LNCaP clone FGC (cell line): ENCODE measurements around the gene PUM1.
"Not testable (repeated sequence)": the region's sequence is repeated elsewhere in the genome, so short reads cannot be mapped to it uniquely, and the experiment has no call there.

Experiments used
- DNase-seq: peaks from one replicate; pipeline ENCODE4 v3.0.0-alpha.2; 2011; ENCODE audit warnings: low read depth
- H3K4me3 ChIP-seq: 2 replicates; pipeline ENCODE4 v1.5.1; 2011; ENCODE audit warnings: mild to moderate bottlenecking, low read depth, low read length, control low read depth
- TF ChIP-seq, protein P1 (sequence below): IDR thresholded peaks from 2 replicates; pipeline ENCODE4 v1.5.1; 2012; ENCODE audit warnings: mild to moderate bottlenecking; ENCODE audit not compliant: control insufficient read depth, insufficient read depth; ENCODE audit errors: extremely low read depth

PUM1 gene

DNA sequence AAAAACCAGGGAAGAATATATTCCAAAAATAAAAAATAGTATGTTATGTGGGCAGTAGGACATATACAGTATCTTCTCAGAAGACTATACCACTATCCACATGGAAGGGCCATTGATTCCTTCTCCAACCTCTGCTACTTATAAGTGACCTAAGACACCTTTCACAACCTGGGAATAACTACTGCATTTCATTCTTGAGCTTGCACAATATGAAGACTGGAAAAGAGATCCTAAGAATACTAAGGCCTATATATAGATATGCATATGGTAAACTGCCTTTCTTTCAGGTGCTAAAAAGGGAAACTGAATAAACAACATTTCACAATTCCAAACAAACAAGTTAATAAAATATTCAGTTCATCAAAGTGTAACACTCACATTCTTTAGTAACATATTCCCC is 125.0 kb downstream of the PUM1 start:
- no peak overlapping the region for H3K4me3 ChIP-seq
- no peak for DNase-seq
- TF ChIP-seq, protein P1, sequence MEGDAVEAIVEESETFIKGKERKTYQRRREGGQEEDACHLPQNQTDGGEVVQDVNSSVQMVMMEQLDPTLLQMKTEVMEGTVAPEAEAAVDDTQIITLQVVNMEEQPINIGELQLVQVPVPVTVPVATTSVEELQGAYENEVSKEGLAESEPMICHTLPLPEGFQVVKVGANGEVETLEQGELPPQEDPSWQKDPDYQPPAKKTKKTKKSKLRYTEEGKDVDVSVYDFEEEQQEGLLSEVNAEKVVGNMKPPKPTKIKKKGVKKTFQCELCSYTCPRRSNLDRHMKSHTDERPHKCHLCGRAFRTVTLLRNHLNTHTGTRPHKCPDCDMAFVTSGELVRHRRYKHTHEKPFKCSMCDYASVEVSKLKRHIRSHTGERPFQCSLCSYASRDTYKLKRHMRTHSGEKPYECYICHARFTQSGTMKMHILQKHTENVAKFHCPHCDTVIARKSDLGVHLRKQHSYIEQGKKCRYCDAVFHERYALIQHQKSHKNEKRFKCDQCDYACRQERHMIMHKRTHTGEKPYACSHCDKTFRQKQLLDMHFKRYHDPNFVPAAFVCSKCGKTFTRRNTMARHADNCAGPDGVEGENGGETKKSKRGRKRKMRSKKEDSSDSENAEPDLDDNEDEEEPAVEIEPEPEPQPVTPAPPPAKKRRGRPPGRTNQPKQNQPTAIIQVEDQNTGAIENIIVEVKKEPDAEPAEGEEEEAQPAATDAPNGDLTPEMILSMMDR = no peak

DNA sequence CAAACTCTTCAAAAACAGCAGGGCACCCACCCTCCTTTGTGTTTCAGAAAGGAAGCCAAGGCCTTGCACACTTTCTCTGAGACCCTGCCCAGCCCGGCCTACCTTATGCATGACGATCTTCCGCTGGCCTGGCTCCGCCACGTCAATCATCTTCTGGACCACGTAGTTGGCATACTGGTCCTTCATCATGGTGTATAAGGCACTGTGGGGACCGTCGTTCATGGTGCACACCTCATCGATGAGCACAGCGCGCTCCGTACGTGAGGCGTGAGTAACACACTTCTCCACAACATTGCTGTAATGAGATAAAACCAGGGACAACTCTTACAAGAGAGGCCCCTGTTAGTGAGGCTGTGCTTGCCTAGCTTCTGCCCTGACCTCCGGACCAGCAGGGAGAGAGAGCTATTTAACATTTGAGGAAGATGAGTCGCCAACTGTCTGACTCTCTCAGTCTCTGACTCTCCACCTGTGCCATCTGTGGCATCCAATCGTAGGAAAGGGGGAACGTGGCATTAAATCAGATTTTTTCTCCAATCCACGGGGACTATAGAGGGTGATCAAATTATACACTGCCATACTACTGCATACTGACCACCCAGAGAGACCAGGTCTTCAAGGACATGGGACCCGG is 128.9 kb downstream of the PUM1 start:
- no peak overlapping the region for H3K4me3 ChIP-seq
- no peak for DNase-seq
- TF ChIP-seq, protein P1 = no peak

DNA sequence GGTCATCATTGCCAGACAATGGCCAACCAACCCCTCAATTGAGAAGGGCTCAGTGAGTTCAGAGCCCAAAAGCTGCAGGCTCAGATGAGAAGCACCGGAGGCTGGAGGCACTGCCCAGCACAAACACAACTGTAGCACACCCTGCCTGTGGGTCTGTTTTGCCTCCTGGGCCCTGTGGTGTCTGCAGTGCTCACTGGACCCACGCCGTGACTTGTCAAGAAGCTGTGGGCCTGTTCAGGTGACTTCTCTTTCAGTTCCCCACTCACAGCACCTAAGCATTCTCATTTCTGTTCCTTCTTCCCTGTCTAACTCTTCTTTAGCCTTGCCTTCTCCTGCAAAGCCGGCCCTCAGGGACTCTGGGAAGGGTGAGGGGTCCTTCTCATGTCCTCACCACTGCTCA is 129.8 kb downstream of the PUM1 start:
- not testable (repeated sequence) for H3K4me3 ChIP-seq, DNase-seq

DNA sequence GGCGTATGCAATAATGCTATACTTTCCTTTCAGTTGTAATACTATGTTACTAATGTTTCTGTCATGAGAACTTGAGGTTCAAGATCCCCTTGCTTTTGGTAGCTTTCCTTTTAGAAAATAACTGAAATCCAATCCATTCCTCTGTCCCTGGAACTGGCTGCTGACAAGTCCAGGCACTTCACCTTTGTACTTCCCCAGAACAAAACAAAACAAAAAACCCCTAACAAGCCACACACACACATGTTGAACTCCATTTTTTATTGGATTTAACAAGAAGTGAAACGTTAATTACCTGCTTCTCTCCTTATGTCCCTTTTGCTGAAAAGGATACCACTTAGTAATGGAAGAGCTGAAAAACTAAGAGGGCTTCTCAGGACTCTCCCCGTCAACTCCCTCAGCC is 130.9 kb downstream of the PUM1 start:
- no peak for DNase-seq
- no peak overlapping the region for H3K4me3 ChIP-seq
- TF ChIP-seq, protein P1 = no peak

DNA sequence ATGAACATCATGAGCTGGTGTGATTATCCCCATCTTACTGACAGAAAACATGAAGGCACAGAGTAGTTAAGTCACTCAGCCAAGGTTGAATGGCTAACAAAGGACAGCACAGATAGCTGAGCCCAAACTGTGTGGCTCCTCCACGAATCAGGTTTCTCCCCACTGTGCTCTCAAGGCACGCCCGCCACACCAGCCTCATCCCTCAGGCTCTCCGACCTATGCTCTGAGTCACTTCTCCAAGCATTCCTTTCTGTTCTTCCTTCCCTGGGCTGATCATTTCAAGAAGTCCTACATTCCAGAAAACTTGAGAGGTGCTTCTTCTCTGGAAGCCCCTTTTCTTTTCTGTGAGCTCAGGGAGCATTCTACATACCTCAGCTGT is 131.7 kb downstream of the PUM1 start:
- H3K4me3 ChIP-seq = no peak overlapping the region
- no peak for DNase-seq
- TF ChIP-seq, protein P1 = no peak

DNA sequence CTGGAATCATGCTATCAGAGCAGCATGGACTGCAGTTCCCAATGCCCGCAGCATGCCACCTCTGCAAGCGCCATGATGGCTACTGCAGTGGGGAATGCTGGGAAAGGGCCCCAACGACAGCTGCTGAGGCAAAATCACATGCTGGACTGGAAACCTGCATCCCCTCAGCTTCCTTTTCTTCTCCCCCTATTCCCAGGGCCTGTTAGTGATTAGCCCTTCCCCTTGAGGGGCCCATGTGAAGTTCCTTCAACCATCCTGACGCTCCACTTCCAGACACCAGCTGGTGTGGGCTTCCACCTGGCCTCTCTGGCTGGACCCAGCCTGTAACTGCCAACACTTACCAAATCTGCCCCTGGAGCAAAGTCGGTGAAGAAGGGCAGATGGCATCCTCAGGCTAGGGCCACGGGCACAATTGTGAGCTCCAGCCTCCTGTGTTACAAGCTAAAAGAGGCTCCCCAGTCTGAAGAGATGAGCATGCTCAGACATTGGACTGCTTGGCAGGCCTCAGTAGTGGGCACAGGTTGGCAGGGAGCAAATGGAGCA is 134.8 kb downstream of the PUM1 start:
- DNase-seq = no peak
- no peak overlapping the region for H3K4me3 ChIP-seq
- TF ChIP-seq, protein P1 = no peak

DNA sequence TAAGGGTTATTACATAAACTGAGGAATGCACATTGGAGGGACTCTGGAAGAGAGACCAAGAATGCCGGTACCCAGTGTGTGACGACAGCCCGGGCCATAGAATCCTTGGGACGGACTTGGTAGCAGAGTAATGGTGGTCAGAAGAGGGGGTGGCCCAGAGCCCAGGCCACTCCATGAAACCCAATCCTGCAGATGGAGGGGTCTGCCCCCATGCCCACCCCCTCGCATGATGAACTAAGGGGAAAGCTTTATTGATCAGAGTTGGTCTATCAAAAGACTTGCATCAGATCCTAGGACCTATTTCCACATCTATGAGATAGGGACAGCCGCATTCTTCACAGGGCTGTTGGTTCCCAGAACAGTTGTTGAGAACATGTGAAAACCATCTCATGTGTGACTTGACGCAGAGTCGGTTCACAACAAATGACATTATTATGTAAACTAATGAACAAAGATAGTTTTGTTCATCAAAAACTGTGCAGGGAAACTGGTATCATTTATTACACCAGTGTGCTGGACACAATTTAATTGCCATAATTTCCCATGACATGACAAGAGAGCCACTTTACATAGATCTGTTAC is 135.5 kb downstream of the PUM1 start:
- TF ChIP-seq, protein P1 = no peak
- H3K4me3 ChIP-seq = no peak overlapping the region
- no peak for DNase-seq
